OCI-M1 (cell line): ENCODE data around the gene VCX.
A peak's percentile ranks its signal among the peaks of the same experiment; 100 is the strongest.
"Not testable (repeated sequence)": the region's sequence is repeated elsewhere in the genome, so short reads cannot be mapped to it uniquely, and the experiment has no call there.

Experiments
- DNase-seq: peaks from one replicate; lab custom pipeline; 2025; lab: John Stamatoyannopoulos, UW

The VCX gene

DNA sequence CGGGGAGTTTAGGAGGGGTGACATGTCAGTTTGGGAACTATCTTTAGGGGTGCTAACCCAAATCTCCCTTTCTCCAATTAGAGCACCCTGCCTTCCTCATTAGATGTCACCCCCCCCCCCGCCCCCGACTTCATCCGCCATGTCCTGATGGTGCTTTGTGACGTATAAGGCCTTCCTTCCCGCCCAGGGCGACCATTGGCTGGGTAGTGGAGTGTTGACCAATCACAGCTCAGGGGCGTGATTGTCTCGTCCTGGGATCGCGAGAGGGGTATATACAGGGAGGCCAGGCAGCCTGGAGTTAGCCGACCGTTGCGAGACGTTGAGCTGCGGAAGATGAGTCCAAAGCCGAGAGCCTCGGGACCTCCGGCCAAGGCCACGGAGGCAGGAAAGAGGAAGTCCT lies at the start of gene VCX:
Gene VCX (plus strand): TSS at position 301 of the 400 bp plus-strand sequence. CDS start 33 bp downstream, at position 334.
- not testable (repeated sequence) for DNase-seq

DNA sequence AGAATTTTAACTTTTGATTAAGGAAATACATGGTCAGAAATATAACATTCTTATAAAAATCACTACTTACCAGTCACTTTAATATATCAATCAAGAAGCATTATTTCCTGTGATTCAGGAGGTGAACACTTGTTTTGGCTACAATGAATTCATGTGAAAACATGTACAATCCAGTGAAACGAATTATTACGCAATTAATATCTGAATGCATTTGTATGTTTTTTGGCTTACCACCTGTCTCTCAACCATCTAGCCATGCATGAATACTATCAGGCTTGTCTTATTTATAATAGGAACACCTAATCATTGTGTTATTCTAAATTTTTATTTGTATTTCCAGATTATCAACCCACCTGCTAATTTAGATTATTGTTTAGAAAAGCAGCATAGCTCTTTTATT lies 44.6 kb upstream of the VCX start:
- DNase-seq = no peak

GRCh38 chrX:7801711-7802110 lies 41.3 kb upstream of the VCX start:
- DNase-seq = no peak

- DNase-seq = peak; percentile 3
Measured at GRCh38 chrX:7815166-7815805, 27.7 kb upstream of the VCX start.

- DNase-seq = peak; percentile 0
Measured at GRCh38 chrX:7828594-7828993, 14.4 kb upstream of the VCX start.

- no peak for DNase-seq
Measured at GRCh38 chrX:7841084-7841805, 1.7 kb upstream of the VCX start.

GRCh38 chrX:7852166-7852565 lies 9.2 kb downstream of the VCX start:
- DNase-seq = no peak

- DNase-seq = no peak
Measured at GRCh38 chrX:7872042-7872441, 29.1 kb downstream of the VCX start.

DNA sequence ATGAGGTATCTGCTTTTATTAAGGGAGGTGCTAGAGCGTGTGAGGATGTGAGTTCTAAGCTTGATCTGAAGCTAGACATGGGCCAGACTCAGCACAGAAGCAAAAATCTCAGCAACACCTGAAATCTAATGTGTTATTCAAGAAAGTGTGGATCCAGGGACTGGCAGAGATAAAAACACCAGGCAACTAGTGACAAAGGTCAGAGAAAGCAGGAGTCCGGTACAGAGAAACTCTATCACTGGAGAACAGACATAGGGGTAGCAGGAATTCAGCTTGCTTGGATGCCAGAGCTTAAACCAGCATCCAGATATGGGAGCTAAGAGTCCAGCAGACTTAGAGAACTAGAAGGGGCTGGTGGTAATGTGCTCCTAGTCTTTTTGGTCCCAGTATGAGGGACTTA lies 34.0 kb downstream of the VCX start:
- DNase-seq = peak; percentile 3

DNA sequence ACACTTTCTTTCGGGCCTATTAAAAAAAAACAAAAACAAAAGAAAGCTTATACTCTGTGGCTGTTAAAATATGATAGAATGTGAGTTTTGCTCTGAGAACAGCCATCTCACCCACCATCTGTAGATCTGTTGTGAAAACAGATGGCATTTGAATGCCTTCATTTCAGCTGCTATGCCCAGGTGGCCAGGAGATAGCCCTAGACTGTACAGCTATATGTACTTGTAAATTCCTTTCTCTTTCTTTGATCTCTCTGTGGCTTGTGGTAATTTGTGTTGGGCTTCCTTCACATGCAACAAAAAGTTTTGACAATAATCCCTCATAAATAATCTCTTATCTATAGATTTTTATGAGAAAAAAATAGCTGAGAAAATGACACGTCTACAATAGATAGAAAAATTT lies 46.2 kb downstream of the VCX start:
- DNase-seq = peak; percentile 72

DNA sequence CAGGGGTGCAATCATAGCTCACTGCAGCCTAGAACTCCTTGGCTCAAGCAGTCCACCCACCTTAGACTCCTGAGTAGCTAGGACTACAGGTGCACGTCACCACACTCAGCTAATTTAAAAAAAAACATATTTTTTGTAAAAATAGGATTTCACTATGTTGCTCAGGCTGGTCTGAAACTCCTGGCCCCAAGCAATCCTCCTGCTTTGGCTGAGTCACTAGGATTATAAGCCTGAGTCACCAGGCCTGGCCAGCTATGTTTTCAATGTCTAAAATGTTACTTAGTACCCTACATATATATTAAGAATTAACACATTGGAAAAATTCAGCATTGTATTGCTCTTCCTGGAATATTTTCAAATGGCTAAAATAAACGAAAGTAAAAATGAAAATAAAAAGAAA lies 46.7 kb downstream of the VCX start:
- peak; percentile 31 for DNase-seq

DNA sequence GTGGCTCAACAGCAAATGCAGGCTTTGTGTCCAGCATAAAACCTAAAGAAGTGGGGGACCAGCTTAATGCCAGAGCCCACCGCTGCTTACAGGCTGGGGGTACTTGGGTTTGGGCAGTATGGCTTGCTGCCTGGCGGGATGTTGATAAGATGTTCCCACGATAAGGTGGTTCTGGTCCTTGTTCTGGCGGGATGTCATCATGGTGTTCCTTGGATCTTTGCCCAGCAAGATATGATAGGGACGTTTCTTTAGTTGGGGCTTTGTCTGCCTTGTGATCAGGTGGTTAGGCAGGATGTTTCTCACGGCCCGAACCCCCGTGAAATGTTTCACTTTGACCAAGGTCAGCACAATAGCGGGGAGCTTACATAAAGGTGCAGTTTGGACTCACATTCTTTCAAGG lies 49.0 kb downstream of the VCX start:
- peak; percentile 31 for DNase-seq
